Right kidney (tissue), 1 donor: ENCODE measurements around the gene FUBP3.

ENCODE experiments used
- DNase-seq: peaks from one replicate; pipeline ENCODE4 v3.0.0-alpha.2; 2016

Gene FUBP3

DNA sequence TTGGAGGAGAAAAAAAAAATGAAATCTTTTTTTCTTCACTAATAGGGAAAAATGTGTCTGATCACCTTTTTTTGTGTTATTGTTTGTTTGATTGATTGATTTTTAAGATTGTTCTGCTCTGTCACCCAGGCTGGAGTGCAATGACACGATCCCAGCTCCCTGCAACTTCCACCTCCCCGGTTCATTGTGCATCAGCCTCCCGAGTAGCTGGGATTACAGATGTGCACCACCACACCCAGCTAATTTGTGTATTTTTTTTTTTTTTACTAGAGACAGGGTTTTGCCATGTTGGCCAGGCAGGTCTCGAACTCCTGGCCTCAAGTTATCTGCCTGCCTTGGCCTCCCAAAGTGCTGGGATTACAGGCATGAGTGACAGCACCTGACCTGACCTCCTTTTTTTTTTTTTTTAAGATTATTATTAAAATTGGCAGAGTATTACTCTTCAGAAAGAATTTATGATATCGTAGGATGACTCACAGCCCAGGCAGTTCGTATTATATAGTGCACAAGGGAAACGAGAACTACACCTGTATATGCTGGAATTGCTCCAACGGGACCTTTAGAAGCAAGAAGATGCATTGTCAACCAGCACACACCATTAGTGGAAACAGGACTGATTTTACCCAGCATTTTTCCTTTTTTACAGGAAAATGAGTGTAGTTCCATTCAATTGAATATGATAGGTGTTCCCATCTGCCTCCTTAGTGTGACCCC is 27.7 kb downstream of the FUBP3 start:
- no peak for DNase-seq

DNA sequence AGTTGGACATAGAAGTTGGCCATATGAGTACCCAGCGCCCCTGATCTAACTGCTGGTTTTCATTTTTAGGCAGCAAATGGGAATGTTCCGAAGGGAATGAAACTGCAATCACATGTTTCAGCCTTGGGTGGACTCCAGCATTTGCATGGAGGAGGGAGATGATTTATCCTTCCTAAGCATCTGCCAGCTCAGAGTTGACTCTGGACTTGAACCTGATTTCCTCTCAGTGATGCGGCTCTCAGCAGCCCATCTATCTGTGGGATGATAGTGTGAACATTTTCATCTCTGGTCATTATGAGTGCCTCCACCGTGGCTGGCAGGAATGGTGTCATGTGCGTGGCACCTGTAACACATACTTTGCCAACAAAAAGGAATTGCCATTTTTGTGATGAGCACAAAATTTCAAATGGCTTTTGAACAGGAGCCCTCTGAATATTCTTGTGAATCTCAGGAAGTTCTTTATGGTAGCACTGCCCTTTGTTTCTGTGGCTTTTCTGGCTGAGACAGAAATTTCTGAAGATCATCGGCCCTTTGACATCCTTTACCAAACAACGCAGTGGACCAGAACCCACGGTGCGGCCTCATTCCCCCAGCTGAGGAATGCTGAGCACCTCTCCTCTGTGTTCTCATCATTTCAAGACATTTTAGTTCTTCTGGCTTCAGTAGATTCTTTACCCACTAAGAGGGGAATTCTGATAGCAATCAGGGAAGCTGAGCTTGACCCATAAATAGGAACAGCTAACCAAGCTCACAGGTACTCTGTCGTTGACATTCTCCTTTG is 28.5 kb downstream of the FUBP3 start:
- no peak for DNase-seq

DNA sequence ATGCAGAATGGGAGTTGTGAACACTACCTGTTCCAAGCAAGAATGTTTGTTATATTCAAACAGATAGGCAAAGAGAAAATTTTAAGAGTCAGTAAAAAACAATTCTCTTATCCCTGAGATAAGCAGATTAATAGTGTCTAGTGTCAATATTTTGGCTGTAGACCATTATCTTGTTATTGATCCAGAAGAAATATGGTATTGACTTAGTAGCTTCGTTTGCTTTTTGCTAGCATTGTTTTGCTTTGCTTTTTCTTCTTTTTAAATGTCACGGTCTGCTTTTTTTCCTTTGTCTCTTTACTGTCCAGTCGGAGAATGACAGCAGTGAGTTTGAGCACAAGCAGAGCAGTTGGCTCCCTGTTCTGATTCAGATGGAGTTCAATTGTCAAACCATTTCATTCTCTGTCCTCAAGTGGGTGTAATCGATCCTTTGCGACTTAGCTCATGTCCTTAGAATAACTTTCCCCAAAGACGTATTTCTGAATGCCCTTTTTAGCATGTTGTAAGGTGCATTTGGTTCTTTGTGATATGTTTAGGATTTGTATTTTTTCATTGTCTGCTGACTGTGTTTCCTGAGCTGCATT is 29.3 kb downstream of the FUBP3 start:
- no peak for DNase-seq

DNA sequence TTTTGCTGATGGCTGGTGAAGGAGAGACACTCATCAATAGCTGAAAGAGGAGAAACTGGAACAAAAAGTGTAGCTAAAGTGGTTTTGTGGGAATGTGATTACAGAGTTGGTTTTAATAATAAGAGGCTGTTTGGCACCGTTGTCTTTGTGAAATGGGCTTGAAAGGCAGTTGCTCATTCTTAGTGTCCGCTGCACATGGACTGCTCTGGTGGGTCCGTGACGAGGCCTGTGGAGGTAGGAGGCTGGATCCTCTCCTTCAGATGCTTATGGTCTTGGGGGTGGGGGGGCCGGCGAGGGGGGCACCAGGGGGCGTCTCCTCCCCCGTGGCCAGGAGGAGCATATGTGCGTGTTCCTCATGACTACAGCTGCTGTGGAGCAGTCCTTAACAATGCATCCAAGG is 29.8 kb downstream of the FUBP3 start:
- no peak for DNase-seq

GRCh38 chr9:130610862-130611707 is 31.7 kb downstream of the FUBP3 start:
- no peak for DNase-seq

GRCh38 chr9:130616451-130616850 is 37.1 kb downstream of the FUBP3 start:
- no peak for DNase-seq

- no peak for DNase-seq
These were observed 44.1 kb downstream of the FUBP3 start for GRCh38 chr9:130623466-130623865.

DNA sequence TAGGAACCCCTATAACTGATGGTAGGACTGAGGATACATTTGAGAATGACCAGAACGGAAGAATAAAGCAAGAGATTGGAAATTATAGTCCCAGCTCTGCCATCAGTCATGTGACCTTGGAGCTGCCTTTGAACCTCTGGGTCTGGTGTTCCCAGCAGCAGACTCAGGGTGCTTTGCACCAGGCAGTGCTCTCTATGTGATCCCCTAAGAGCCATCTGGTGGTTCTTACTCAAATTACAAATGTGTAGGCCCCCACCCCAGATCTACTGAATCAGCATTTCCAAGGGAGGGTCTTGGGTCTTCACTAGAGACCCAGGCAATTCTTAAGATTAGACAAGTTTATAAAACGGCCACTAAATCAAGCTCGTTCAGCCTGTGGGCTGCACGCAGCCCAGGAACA is 44.8 kb downstream of the FUBP3 start:
- no peak for DNase-seq

GRCh38 chr9:130626249-130626996 is 47.0 kb downstream of the FUBP3 start:
- DNase-seq = no peak

DNA sequence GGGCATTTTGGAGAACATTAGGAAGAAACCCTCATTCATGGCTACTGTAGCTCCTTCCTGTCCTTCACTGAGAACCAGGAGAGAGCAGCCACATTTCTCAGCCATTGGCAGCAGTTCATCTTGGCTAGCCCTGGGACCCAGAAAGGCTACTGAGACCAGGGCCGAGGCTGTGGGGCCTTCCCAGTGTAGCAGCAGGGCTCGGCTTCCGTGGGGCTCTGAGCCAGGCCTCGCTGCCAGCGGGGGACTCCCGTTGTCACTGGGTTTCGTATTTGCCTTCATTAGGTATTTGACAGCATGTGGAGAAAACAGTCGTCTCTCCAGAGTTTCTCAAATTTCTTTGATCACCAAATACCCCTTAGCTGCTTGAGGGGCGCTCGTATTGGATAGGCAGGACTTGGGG is 47.7 kb downstream of the FUBP3 start:
- no peak for DNase-seq

GRCh38 chr9:130627896-130628792 is 48.8 kb downstream of the FUBP3 start:
- DNase-seq = no peak

GRCh38 chr9:130629443-130630070 is 50.2 kb downstream of the FUBP3 start:
- no peak for DNase-seq

DNA sequence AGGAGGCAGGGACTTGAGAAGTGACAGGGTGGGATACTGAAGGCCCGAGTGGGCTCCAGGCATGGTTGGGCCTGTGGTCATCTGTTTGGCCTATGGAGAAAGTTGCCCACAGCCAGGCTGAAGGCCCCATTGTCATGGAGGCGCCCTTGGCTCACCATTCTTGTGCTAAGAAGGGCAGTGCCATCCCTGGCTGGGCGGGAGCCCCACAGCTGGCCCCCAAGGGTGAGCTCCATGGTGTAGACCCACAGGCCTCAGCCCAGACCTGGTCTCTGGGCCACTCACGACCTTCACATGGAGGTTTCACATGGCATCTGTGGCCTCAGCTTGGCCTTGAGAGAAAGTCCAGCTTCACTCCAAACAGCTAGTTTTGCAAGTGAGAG is 50.7 kb downstream of the FUBP3 start:
- no peak for DNase-seq

- DNase-seq = no peak
These were observed 51.3 kb downstream of the FUBP3 start for GRCh38 chr9:130630506-130631330.

GRCh38 chr9:130631331-130632080 is 52.1 kb downstream of the FUBP3 start:
- no peak for DNase-seq

DNA sequence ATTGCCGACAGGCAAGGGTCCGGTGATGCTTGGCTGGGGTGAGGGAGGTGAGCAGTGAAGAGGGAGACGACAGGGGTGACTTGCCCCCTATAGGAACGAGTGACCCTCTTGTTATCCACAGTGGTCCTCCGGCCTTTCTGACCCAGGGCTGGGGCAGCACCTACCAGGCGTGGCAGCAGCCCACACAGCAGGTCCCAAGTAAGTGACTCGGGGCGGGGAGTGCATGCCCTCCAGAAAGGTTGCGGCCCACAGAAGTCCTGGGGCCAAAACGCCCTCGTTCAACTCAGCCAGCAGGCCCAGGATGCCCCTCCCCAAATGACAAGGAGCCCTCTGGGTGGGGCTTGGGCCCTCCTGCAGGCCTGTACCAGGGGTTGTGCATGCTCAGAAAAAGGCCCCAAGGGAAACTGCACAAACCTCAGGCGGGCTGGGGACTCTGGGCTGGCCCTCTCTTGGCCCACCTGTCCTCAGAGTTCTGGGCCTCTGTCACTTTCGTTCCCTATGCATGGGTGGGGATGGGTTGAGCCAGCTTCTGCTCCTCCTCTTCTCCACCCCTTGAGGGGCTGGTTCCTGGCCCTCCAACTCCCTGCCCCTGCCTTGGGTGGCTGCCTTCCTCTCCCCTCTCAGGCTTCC is 52.8 kb downstream of the FUBP3 start:
- no peak for DNase-seq

DNA sequence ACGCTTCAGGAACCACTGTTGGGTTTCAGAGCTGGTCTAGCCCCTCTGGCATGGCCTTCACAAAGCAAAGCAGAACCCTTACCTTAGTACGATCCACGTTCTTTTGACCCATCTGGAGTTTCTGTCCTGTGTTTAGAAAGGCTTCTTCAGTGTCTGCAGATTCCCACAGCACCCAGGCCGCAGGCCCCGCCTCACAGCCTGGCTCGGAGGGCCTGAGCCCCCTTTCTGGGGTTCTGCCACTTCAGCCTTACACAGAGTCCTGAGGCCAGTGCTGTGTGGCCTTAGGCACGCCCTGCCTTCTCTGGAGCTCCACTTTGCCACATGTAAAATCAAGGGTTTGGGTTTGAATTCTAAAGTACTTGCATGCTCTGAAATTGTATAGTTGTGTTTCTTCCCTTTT is 53.5 kb downstream of the FUBP3 start:
- no peak for DNase-seq
